HG02973 (cell line): Measurements from ENCODE around the gene SUGT1.

Source experiments
- ATAC-seq: cut with Tn5 transposase; IDR thresholded peaks from one replicate; pipeline ENCODE4 v1.9.1; 2021; ENCODE audit warnings: moderate library complexity; ENCODE audit not compliant: unreplicated experiment

Gene SUGT1

GRCh38 chr13:52736891-52737290, 84.3 kb downstream of the SUGT1 start:
- no peak for ATAC-seq

GRCh38 chr13:52737451-52737850, 84.8 kb downstream of the SUGT1 start:
- no peak for ATAC-seq

GRCh38 chr13:52737965-52738364, 85.3 kb downstream of the SUGT1 start:
- no peak for ATAC-seq

GRCh38 chr13:52738719-52739467, 86.3 kb downstream of the SUGT1 start:
- ATAC-seq = no peak

- ATAC-seq = no peak
Measured at GRCh38 chr13:52739468-52740071, 86.9 kb downstream of the SUGT1 start, which contains the start of gene CNMD. Gene CNMD (minus strand): TSS chr13:52739820. CDS start chr13:52739701, 119 bp downstream.

GRCh38 chr13:52743569-52743968, 90.9 kb downstream of the SUGT1 start:
- no peak for ATAC-seq

- no peak for ATAC-seq
Measured at GRCh38 chr13:52743988-52744387, 91.4 kb downstream of the SUGT1 start.

GRCh38 chr13:52744842-52745375, 92.3 kb downstream of the SUGT1 start:
- no peak for ATAC-seq

- ATAC-seq = no peak
Measured at GRCh38 chr13:52746141-52746540, 93.5 kb downstream of the SUGT1 start.

- ATAC-seq = no peak
Measured at GRCh38 chr13:52749419-52749818, 96.8 kb downstream of the SUGT1 start.
